DMS79 (cell line): ENCODE measurements around the gene LILRB3.
"Not testable (repeated sequence)": the region's sequence is repeated elsewhere in the genome, so short reads cannot be mapped to it uniquely, and the experiment has no call there.

Experiments used
- DNase-seq: peaks from one replicate; lab custom pipeline; 2025; lab: John Stamatoyannopoulos, UW

The LILRB3 gene

GRCh38 chr19:54242234-54242633, 19.4 kb upstream of the LILRB3 start:
- DNase-seq = not testable (repeated sequence)

- not testable (repeated sequence) for DNase-seq
These were observed 17.8 kb upstream of the LILRB3 start for GRCh38 chr19:54240372-54241336.

DNA sequence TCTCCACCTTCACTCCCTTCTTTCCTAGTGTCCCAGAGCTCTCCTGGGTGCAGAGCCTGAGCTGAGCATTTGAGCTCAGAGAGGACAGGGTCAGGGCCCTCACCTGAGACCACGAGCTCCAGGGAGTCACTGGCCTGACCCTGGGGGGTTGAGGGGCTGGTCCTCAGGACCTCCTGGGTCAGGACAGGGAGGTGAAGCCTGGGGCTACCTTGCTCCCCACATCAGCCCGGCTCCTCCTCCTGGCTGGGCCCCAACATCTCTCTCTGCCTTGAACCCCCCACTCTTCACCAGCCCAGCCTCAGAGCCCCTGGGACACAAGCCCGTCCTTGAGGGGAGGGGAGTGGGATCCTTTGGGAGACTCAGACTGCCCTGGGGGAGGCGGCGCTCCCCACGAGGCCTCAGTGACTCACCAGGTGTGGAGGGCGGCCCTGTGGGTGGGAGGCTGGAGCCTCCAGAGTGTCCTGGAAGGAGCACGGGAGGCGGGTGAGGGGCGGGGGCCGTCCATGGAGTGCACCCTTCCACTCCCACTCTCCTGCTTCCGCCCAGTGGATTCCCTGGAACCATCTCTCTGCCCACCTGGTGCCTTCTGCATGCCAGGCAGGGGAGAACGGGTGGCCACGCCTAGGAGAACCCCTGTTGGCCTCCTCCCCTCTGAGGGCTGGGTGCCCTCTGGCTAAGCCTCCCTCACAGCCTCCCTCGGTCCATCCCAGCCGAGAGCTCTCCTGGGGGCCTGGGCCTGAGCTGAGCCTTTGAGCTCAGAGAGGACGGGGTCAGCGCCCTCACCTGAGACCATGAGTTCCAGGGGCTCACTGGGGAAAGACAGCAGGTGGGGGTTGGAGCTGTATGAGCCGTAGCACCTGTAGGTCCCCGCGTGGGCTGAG, 16.9 kb upstream of the LILRB3 start:
- DNase-seq = not testable (repeated sequence)

DNA sequence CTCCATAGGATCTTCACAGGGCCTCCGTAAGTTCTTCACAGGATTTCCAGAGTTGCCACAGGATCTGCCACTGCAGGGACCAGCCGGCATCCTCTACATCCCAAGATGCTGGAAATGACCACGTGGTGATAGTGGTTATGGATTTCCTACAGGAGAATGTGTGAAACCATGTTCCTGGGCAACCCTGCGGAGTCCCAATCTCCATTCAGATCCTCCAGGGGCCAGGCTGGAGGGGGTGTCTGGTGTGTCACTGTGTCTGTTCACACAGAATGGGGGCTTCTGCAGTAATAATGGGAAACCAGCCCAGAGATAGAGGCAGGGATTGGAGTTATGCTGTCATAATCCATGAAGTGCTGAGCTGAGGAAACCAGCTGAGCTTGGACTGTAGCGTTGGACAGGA, 11.1 kb upstream of the LILRB3 start:
- DNase-seq = no peak

DNA sequence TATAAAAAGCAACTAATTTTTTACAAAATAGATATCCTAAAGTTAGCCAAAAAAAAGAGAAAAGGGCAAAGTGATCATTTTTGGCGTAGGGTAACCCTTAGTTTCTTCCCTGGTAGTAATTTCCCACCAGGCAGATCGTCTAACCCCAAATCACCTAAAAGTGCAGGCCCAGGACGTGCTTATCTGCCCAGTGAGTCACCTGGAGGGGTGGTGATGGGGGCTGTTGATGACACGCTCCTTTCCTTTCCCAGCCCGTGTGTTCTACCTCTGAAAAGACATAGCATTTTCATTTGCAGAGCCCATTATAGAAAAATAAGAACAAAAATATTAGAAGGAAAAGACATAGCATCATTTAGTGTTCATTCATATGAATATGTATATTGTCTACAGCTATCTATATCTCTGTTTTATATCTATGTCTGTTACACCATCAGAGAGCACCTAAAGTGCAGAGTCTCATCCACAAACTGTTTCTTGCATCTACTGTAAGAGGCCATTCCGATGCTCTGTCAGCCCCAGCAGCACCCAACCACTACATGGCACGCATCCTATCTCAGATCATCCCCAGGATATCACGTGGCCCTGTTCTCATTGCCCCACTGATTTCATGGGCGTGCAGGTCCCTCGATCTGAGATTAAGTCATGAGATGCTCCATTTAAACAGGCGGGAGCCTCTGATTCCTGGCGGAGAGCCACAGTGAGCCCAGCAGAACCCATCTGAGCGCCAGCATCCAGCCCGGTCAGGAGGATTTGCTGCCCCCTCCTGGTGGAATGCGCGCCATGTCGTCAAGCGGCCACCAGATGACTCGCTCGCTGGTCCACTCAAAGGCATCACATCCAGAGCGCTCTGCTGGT, 8.5 kb upstream of the LILRB3 start:
- DNase-seq = peak; percentile 68

DNA sequence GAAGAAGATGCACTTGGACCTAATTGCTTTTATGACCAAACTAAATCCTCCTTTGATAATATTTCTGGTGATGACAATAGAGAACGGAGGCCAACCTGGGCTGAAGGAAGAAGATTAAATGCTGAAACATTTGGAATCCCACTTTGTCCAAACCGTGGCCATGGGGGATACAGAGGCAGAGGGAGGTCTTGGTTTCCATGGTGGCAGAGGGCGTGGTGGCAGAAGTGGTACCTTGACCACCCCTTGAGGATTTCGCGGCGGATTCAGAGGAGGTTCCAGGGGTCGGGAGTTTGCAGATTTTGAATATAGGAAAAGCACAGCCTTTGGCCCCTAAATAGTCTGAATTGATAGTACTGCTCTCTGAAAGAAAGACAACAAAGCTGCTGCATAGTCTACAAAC, 7.2 kb upstream of the LILRB3 start:
- no peak for DNase-seq

GRCh38 chr19:54229146-54229545, 6.3 kb upstream of the LILRB3 start:
- no peak for DNase-seq

GRCh38 chr19:54224619-54225018, 1.8 kb upstream of the LILRB3 start:
- not testable (repeated sequence) for DNase-seq

DNA sequence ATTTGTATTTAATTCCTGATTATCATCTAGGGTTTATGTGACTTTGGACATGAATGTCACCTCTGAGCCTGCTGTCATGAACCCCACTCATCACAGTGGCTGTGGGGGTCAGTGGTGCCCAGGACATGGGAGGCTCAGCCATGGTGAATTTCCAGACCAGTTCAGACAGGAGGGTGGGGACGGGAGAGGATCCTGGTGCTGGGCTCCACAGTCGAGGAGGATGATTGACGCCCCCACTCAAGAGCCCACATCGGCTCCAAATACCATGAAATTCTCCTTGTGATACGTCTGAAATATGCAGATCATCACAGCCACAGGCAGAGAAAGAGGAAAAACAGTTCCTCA, 1.1 kb upstream of the LILRB3 start:
- not testable (repeated sequence) for DNase-seq

GRCh38 chr19:54223277-54223936, 600 bp upstream of the LILRB3 start:
- DNase-seq = peak; percentile 4

- not testable (repeated sequence) for DNase-seq
These were observed 860 bp downstream of the LILRB3 start for GRCh38 chr19:54221947-54222346.

DNA sequence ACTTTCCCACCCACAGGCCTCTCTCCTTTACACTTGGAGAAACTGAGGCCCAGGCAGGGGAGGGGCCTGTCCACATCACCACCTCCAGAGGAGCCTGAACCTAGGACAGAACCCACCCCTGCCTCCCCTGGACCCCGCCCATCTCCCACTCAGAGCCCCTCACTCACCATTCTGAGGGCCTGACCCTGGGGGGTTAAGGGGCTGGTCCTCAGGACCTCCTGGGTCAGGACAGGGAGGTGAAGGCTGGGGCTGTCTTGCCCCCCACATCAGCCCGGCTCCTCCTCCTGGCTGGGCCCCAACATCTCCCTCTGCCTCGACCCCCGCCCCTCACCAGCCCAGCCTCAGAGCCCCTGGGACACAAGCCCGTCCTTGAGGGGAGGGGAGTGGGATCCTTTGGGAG, 3.1 kb downstream of the LILRB3 start:
- DNase-seq = not testable (repeated sequence)

DNA sequence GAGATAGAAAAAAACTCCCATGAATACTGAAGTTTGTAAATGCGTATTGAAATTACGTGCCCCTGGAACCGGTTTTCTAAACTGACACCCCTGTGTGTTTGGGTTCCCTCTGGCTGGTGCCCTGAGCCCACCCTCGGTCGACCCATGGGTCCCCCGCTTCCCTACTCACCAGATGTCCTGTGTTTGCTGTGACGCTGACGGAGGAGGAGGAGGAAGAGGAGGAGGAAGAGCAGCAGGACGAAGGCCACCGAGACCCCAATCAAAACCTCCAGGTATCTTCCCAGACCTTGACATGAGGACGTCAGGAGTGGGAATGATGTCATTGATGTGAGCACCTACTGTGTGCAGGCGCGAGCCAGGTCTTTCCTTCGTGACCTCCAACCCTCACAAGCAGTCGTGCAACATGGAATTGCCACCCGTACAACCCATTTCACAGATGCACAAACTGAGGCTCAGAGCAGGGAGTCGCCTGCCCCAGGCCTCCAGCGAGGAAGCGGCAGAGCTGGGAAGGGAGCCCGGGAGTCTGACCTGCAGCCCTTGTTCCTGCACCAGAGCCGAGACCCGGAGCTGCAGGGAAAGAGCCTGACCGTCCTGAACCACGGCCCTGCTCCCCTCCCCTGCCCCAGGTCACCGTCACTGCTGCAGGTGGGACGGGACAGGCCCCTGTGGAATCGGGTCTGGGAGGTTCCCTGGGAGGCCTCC, 3.7 kb downstream of the LILRB3 start:
- DNase-seq = no peak

DNA sequence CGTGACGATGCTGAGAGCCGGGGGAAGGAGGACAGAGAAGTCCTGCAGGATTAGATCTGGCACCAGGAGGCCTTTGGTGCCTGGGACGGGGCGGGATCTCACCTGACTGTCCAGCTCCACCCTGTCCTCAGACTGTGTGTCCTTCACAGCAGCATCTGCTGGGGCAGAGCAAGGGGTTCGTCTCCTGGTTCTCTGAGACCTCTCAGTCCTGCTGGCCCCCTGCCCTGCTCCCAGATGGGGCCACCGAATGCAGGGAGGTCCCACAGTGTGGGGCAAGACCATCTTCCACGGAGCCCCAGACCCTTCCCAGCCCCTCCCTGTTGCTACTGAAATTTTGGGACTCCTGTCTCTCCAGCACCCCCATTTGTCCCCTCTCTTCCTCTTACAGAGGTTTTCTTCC, 4.5 kb downstream of the LILRB3 start:
- no peak for DNase-seq

DNA sequence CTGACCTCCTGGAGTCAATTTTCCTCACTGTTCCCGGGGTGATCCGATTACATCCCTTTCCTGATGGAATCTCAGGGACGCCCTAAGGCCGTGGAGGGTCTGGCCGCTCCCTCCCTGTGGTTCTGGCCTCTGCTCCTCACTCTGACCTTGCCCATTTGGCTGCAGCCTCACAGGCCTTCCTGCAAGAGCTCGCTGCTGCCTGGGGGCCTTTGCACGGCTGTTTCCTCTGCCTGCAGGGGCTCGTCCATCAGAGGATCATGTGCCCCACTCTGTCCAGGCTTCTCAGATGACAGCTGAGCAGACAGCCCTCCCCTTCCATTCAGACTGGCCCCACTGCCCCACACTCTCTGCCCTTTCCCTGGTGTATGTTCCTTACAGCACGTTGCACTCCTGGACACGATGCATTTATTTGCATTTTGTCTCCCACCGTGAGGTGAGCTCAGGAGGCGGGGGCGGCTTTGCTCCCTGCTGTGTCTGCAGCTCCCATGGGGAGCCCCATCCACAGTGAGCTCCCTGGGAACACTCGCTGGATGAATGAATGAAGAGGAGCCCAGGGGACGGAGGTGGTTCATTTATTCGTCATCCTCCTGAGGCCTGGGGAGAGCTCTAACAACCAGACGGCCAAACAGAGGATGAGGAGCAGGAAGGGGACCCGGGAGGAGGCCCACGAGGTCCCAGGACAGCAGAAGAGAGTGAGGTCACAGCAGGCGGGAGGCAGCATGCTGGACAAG, 5.1 kb downstream of the LILRB3 start:
- not testable (repeated sequence) for DNase-seq

DNA sequence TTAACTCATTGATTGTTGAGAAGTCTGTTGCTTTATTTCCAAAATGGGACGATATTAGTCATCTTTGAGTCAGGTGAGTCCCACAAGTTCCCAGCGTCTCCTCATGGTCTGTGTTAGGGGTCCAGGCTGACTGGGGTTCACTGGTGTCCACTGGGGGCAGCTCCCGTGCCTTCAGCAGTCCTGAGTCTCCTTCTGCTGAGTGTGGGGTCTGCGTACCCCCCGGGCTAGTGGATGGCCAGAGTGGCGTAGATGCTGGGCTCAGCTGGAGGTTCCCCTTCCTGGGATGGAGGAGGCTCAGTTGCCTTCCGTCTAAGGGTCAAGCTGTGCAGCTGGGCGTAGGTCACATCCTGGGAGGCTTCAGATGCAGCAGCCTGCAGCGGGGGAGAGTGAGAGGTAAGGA, 5.9 kb downstream of the LILRB3 start:
- no peak for DNase-seq

- not testable (repeated sequence) for DNase-seq
These were observed 8.1 kb downstream of the LILRB3 start for GRCh38 chr19:54214734-54215133.

- not testable (repeated sequence) for DNase-seq
These were observed 8.6 kb downstream of the LILRB3 start for GRCh38 chr19:54214217-54214616.

- DNase-seq = no peak
These were observed 11.6 kb downstream of the LILRB3 start for GRCh38 chr19:54211235-54211634.
